ENCODE results near the gene ACSM3. TPM values are rescaled to one million over a fixed set of nuclear protein-coding genes. Genes with fewer than 3 reads are reported as not detected.

Gene ACSM3
- total and polyA plus RNA-seq, 4 donors: 10.3 to 48.6 (median 27.3) TPM

DNA sequence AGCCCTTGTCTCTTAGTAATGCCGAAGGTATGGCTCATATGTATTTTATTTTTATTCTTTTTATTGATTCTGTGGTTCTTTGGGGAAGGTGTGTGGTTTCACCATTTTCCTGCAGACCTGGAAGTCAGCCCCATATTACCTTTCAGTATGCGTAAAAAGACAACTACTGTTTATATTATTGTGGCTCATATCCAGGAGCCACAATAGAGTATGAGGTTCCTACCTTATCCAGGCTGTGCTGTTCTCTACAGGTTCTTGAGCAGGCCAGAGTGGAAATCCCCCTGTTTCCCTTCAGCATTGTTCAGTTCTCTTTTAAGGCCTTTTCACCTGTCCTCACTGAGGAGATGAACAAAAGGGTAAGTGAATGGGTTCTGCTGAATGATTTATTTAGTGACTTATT lies 75.7 kb downstream of the ACSM3 start:
- H3K27me3 ChIP-seq (ENCODE audit: control insufficient read depth in 3 of 3, insufficient read depth in 3 of 3, low read length in 2 of 3): no peaks in the 10 kb centered on the region
- TF ChIP-seq, protein P1, sequence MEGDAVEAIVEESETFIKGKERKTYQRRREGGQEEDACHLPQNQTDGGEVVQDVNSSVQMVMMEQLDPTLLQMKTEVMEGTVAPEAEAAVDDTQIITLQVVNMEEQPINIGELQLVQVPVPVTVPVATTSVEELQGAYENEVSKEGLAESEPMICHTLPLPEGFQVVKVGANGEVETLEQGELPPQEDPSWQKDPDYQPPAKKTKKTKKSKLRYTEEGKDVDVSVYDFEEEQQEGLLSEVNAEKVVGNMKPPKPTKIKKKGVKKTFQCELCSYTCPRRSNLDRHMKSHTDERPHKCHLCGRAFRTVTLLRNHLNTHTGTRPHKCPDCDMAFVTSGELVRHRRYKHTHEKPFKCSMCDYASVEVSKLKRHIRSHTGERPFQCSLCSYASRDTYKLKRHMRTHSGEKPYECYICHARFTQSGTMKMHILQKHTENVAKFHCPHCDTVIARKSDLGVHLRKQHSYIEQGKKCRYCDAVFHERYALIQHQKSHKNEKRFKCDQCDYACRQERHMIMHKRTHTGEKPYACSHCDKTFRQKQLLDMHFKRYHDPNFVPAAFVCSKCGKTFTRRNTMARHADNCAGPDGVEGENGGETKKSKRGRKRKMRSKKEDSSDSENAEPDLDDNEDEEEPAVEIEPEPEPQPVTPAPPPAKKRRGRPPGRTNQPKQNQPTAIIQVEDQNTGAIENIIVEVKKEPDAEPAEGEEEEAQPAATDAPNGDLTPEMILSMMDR (IDR thresholded peaks at IDR 0.05; ENCODE audit: control extremely low read depth, extremely low read depth): no peak
- H3K4me3 ChIP-seq: no peak overlapping the region
- no peak overlapping the region for H3K27ac ChIP-seq (ENCODE audit: low read depth in 1 of 2, low read length in 1 of 2)
- no peaks in the 10 kb centered on the region for H3K9me3 ChIP-seq (ENCODE audit: control insufficient read depth in 4 of 4, insufficient read depth in 3 of 4, low read length in 3 of 4)
- no peak overlapping the region for H3K9ac ChIP-seq (ENCODE audit: insufficient read depth in 1 of 2, low read length in 2 of 2)
- WGBS, 2 donors: 66 to 84% methylated on average over 2 of the region's 2 CpGs
- no peaks in the 10 kb centered on the region for H3K4me1 ChIP-seq (ENCODE audit: control insufficient read depth in 5 of 5, insufficient read depth in 5 of 5, low read length in 5 of 5)
- peaks cover 0 to 33% (median 16%) of the 10 kb centered on the region in 4 donors for H3K36me3 ChIP-seq (ENCODE audit: control insufficient read depth in 4 of 4, insufficient read depth in 4 of 4, low read length in 4 of 4)
- DNase-seq (no peak), ATAC-seq (ENCODE audit: insufficient read depth, low FRiP score) (no peak)

DNA sequence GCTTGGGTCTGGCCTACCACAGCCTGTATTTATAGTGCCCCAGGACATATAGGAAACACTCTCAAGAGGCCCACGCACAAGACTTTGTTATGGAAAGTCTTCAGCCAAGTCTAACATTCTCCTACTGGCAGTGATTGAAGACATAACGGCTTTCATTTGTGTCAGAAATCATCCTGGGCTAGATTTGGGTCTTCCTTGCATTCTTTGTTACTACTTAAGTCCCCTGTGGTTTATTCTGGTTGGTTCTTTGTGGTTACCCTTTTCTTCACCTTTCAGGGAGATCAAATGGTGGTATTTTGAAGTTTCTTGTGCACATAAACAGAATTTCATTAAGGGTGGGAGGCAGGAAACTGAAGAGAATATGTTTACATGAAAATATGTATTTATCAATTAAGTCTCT lies 80.2 kb downstream of the ACSM3 start:
- no peak for DNase-seq
- 78 to 85% methylated on average over 2 of the region's 2 CpGs for WGBS, 2 donors
- H3K27me3 ChIP-seq (ENCODE audit: control insufficient read depth in 3 of 3, insufficient read depth in 3 of 3, low read length in 2 of 3): no peaks in the 10 kb centered on the region
- H3K36me3 ChIP-seq (ENCODE audit: control insufficient read depth in 4 of 4, insufficient read depth in 4 of 4, low read length in 4 of 4): peaks cover 0 to 29% (median 9%) of the 10 kb centered on the region in 4 donors
- no peaks in the 10 kb centered on the region for H3K4me1 ChIP-seq (ENCODE audit: control insufficient read depth in 5 of 5, insufficient read depth in 5 of 5, low read length in 5 of 5)
- no peak overlapping the region for H3K27ac ChIP-seq (ENCODE audit: low read depth in 1 of 2, low read length in 1 of 2)
- peak overlapping the region in 1 of 2 donors; percentile 3 for H3K9ac ChIP-seq (ENCODE audit: insufficient read depth in 1 of 2, low read length in 2 of 2)
- TF ChIP-seq, protein P1 (IDR thresholded peaks at IDR 0.05; ENCODE audit: control extremely low read depth, extremely low read depth): no peak
- H3K4me3 ChIP-seq: no peak overlapping the region
- ATAC-seq (ENCODE audit: insufficient read depth, low FRiP score): no peak
- no peaks in the 10 kb centered on the region for H3K9me3 ChIP-seq (ENCODE audit: control insufficient read depth in 4 of 4, insufficient read depth in 3 of 4, low read length in 3 of 4)

- no peak for ATAC-seq (ENCODE audit: insufficient read depth, low FRiP score)
- 28 to 56% methylated on average over 3 of the region's 3 CpGs for WGBS, 2 donors
- Histone ChIP-seq H3K36me3 (ENCODE audit: control insufficient read depth in 4 of 4, insufficient read depth in 4 of 4, low read length in 4 of 4) (peaks cover 0 to 29% (median 9%) of the 10 kb centered on the region in 4 donors), H3K4me3 (no peak overlapping the region), H3K27ac (ENCODE audit: low read depth in 1 of 2, low read length in 1 of 2) (no peak overlapping the region), H3K4me1 (ENCODE audit: control insufficient read depth in 5 of 5, insufficient read depth in 5 of 5, low read length in 5 of 5) (peaks cover 0 to 1% (median 0%) of the 10 kb centered on the region in 5 donors), H3K27me3 (ENCODE audit: control insufficient read depth in 3 of 3, insufficient read depth in 3 of 3, low read length in 2 of 3) (no peaks in the 10 kb centered on the region), H3K9me3 (ENCODE audit: control insufficient read depth in 4 of 4, insufficient read depth in 3 of 4, low read length in 3 of 4) (no peaks in the 10 kb centered on the region), H3K9ac (ENCODE audit: insufficient read depth in 1 of 2, low read length in 2 of 2) (no peak overlapping the region)
- TF ChIP-seq, protein P1 (IDR thresholded peaks at IDR 0.05; ENCODE audit: control extremely low read depth, extremely low read depth): no peak
- no peak for DNase-seq
Measured at GRCh38 chr16:20844588-20844987, 80.8 kb downstream of the ACSM3 start.

GRCh38 chr16:20846030-20846429 lies 82.2 kb downstream of the ACSM3 start:
- H3K27me3 ChIP-seq (ENCODE audit: control insufficient read depth in 3 of 3, insufficient read depth in 3 of 3, low read length in 2 of 3): no peaks in the 10 kb centered on the region
- H3K36me3 ChIP-seq (ENCODE audit: control insufficient read depth in 4 of 4, insufficient read depth in 4 of 4, low read length in 4 of 4): peaks cover 0 to 24% (median 5%) of the 10 kb centered on the region in 4 donors
- ATAC-seq (ENCODE audit: insufficient read depth, low FRiP score) (no peak), DNase-seq (no peak)
- no peak overlapping the region for H3K27ac ChIP-seq (ENCODE audit: low read depth in 1 of 2, low read length in 1 of 2)
- TF ChIP-seq, protein P1 (IDR thresholded peaks at IDR 0.05; ENCODE audit: control extremely low read depth, extremely low read depth): no peak
- peaks cover 2 to 9% (median 6%) of the 10 kb centered on the region in 5 donors for H3K4me1 ChIP-seq (ENCODE audit: control insufficient read depth in 5 of 5, insufficient read depth in 5 of 5, low read length in 5 of 5)
- no peak overlapping the region for H3K9ac ChIP-seq (ENCODE audit: insufficient read depth in 1 of 2, low read length in 2 of 2)
- H3K4me3 ChIP-seq: no peak overlapping the region
- 94 to 96% methylated on average over 6 of the region's 6 CpGs for WGBS, 2 donors
- no peaks in the 10 kb centered on the region for H3K9me3 ChIP-seq (ENCODE audit: control insufficient read depth in 4 of 4, insufficient read depth in 3 of 4, low read length in 3 of 4)
